Measurements from ENCODE around the gene GPC5. TPM values are rescaled to one million over a fixed set of nuclear protein-coding genes. Genes with fewer than 3 reads are reported as not detected.

GPC5 gene
- total RNA-seq, 1 experiment from 2014 or later = 0.07 TPM

- DNase-seq (ENCODE audit: extremely low read depth, low read depth) = no peak
Observed at GRCh38 chr13:92767468-92767867, 1369.0 kb downstream of the GPC5 start.

- no peak for DNase-seq (ENCODE audit: extremely low read depth, low read depth)
Observed at GRCh38 chr13:92768602-92769001, 1370.2 kb downstream of the GPC5 start.

GRCh38 chr13:92769046-92769445, 1370.6 kb downstream of the GPC5 start:
- DNase-seq (ENCODE audit: extremely low read depth, low read depth) = no peak

- no peak for DNase-seq (ENCODE audit: extremely low read depth, low read depth)
Observed at GRCh38 chr13:92775658-92776057, 1377.2 kb downstream of the GPC5 start.

- no peak for DNase-seq (ENCODE audit: extremely low read depth, low read depth)
Observed at GRCh38 chr13:92781965-92782690, 1383.7 kb downstream of the GPC5 start.

- DNase-seq (ENCODE audit: extremely low read depth, low read depth) = no peak
Observed at GRCh38 chr13:92802776-92803175, 1404.4 kb downstream of the GPC5 start.

GRCh38 chr13:92804346-92804745, 1405.9 kb downstream of the GPC5 start:
- DNase-seq (ENCODE audit: extremely low read depth, low read depth) = no peak

- DNase-seq (ENCODE audit: extremely low read depth, low read depth) = no peak
Observed at GRCh38 chr13:92804926-92805325, 1406.5 kb downstream of the GPC5 start.

- no peak for DNase-seq (ENCODE audit: extremely low read depth, low read depth)
Observed at GRCh38 chr13:92805766-92806165, 1407.3 kb downstream of the GPC5 start.

GRCh38 chr13:92806215-92806614, 1407.8 kb downstream of the GPC5 start:
- peak; percentile 17 for DNase-seq (ENCODE audit: extremely low read depth, low read depth)

- no peak for DNase-seq (ENCODE audit: extremely low read depth, low read depth)
Observed at GRCh38 chr13:92807353-92807752, 1408.9 kb downstream of the GPC5 start.

- no peak for DNase-seq (ENCODE audit: extremely low read depth, low read depth)
Observed at GRCh38 chr13:92807966-92808365, 1409.5 kb downstream of the GPC5 start.

GRCh38 chr13:92821324-92821723, 1422.9 kb downstream of the GPC5 start:
- no peak for DNase-seq (ENCODE audit: extremely low read depth, low read depth)

GRCh38 chr13:92823059-92823458, 1424.6 kb downstream of the GPC5 start:
- DNase-seq (ENCODE audit: extremely low read depth, low read depth) = no peak

GRCh38 chr13:92825938-92826596, 1427.6 kb downstream of the GPC5 start:
- DNase-seq (ENCODE audit: extremely low read depth, low read depth) = no peak

- no peak for DNase-seq (ENCODE audit: extremely low read depth, low read depth)
Observed at GRCh38 chr13:92827503-92827902, 1429.1 kb downstream of the GPC5 start.

GRCh38 chr13:92829930-92830329, 1431.5 kb downstream of the GPC5 start:
- DNase-seq (ENCODE audit: extremely low read depth, low read depth) = no peak

- no peak for DNase-seq (ENCODE audit: extremely low read depth, low read depth)
Observed at GRCh38 chr13:92830821-92831220, 1432.4 kb downstream of the GPC5 start.

GRCh38 chr13:92833071-92833470, 1434.7 kb downstream of the GPC5 start:
- no peak for DNase-seq (ENCODE audit: extremely low read depth, low read depth)

GRCh38 chr13:92836171-92836570, 1437.8 kb downstream of the GPC5 start:
- no peak for DNase-seq (ENCODE audit: extremely low read depth, low read depth)

- DNase-seq (ENCODE audit: extremely low read depth, low read depth) = peak; percentile 29
Observed at GRCh38 chr13:92838786-92839185, 1440.4 kb downstream of the GPC5 start.

GRCh38 chr13:92842145-92842544, 1443.7 kb downstream of the GPC5 start:
- DNase-seq (ENCODE audit: extremely low read depth, low read depth) = no peak
